GM12878 (cell line): ENCODE measurements around the gene TEN1. TPM values are rescaled to one million over a fixed set of nuclear protein-coding genes. Genes with fewer than 3 reads are reported as not detected.

Experiments
- ATAC-seq: fragments of 200-7000 bp; cut with Tn5 transposase; 3 replicates; pipeline ENCODE4 v1.9.1; 2020; ENCODE audit warnings: mild to moderate bottlenecking, moderate library complexity
- BruUV-seq: library from RNA; stranded (reverse); fragments of 400-500 nt; replicated peaks from 2 replicates; lab custom pipeline; 2021; lab: Mats Ljungman, UMichigan
- CTCF ChIA-PET: fragments of 300-600 bp; sonication (Branson Sonifier 250); formaldehyde crosslinking; extraction: SDS; loops from one replicate; lab custom pipeline; 2021; ENCODE audit warnings: inconsistent platforms; lab: Yijun Ruan, JAX
- POLR2A ChIA-PET: fragments of 350-600 bp; formaldehyde crosslinking; extraction: SDS; loops from one replicate; lab custom pipeline; 2021; ENCODE audit warnings: inconsistent platforms; lab: Charles Lee
- RAD21 ChIA-PET: fragments of 300-600 bp; sonication (Branson Sonifier 250); formaldehyde crosslinking; loops from one replicate; lab custom pipeline; 2023; ENCODE audit warnings: antibody characterized with exemption; ENCODE audit not compliant: unreplicated experiment; lab: Charles Lee
- SMC1A ChIA-PET: fragments of 300-600 bp; sonication (Branson Sonifier 250); formaldehyde crosslinking; loops from one replicate; lab custom pipeline; 2023; ENCODE audit not compliant: unreplicated experiment, uncharacterized antibody; lab: Charles Lee
- DNase-seq: peaks from one replicate; pipeline ENCODE4 v3.0.0-alpha.2; 2011; ENCODE audit warnings: low read depth, low spot score
- FAIRE-seq: peaks from 3 replicates; lab custom pipeline; 2011; peaks lifted over from hg19 to GRCh38; lab: Jason Lieb, UNC
- H2AFZ ChIP-seq: 2 replicates; pipeline ENCODE4 v1.6.0; 2011; ENCODE audit warnings: low read depth, low read length, control low read depth; ENCODE audit not compliant: control insufficient read depth
- H3K27ac ChIP-seq: 2 replicates; pipeline ENCODE4 v1.5.1; 2011; ENCODE audit warnings: control low read depth; ENCODE audit not compliant: control insufficient read depth, insufficient read depth
- H3K27me3 ChIP-seq, 2 experiments: replicated peaks in 1 of 2; 2 replicates each; pipeline versions ENCODE4 v1.6.0 to v1.6.1; 2011; ENCODE audit warnings: low read length in 1 of 2; ENCODE audit not compliant: control insufficient read depth in 2 of 2, insufficient read depth in 2 of 2
- H3K36me3 ChIP-seq, 2 experiments: 2 replicates each; pipeline ENCODE4 v1.5.1; 2011; ENCODE audit warnings: low read length in 1 of 2; ENCODE audit not compliant: control insufficient read depth in 2 of 2, insufficient read depth in 2 of 2
- H3K4me1 ChIP-seq: 2 replicates; pipeline ENCODE4 v1.6.1; 2011; ENCODE audit warnings: mild to moderate bottlenecking, low read length, moderate library complexity, mixed read lengths; ENCODE audit not compliant: control insufficient read depth, insufficient read depth
- H3K4me2 ChIP-seq: 2 replicates; pipeline ENCODE4 v1.6.0; 2011; ENCODE audit warnings: control low read depth; ENCODE audit not compliant: control insufficient read depth, insufficient read depth
- H3K4me3 ChIP-seq: fragments of 200-600 bp; sonication (generic); 2 replicates; pipeline ENCODE4 v1.5.1; 2016
- H3K79me2 ChIP-seq: 2 replicates; pipeline ENCODE4 v1.6.0; 2011; ENCODE audit warnings: low read length; ENCODE audit not compliant: control insufficient read depth, insufficient read depth
- H3K9ac ChIP-seq: 2 replicates; pipeline ENCODE4 v1.8.0; 2011; ENCODE audit warnings: low read length, control low read depth, mixed read lengths; ENCODE audit not compliant: control insufficient read depth, insufficient read depth
- H3K9me3 ChIP-seq: replicated peaks from 3 replicates; pipeline ENCODE4 v1.5.1; 2011; ENCODE audit warnings: mild to moderate bottlenecking, low read length; ENCODE audit not compliant: control insufficient read depth, insufficient read depth
- H4K20me1 ChIP-seq: 2 replicates; pipeline ENCODE4 v1.6.0; 2011; ENCODE audit not compliant: control insufficient read depth, insufficient read depth
- BACH1 ChIP-seq: fragments of 450-650 bp; IDR thresholded peaks from 2 replicates; pipeline ENCODE4 v1.6.1; 2017; ENCODE audit warnings: mild to moderate bottlenecking, borderline replicate concordance
- CREB1 ChIP-seq: IDR thresholded peaks from 2 replicates; pipeline ENCODE4 v1.6.1; 2012; ENCODE audit warnings: low read depth, mild to moderate bottlenecking, inconsistent platforms
- CREM ChIP-seq: IDR thresholded peaks from 2 replicates; pipeline ENCODE4 v1.6.1; 2014; ENCODE audit warnings: antibody characterized with exemption, low read depth
- CUX1 ChIP-seq: IDR thresholded peaks from 2 replicates; pipeline ENCODE4 v1.6.1; 2012; ENCODE audit warnings: improper control_type of control experiment, low read depth, low read length; ENCODE audit not compliant: insufficient replicate concordance
- GABPA ChIP-seq: IDR thresholded peaks from 2 replicates; pipeline ENCODE4 v1.6.1; 2014; ENCODE audit warnings: antibody characterized with exemption, low read depth, mild to moderate bottlenecking, inconsistent platforms
- GATAD2B ChIP-seq: fragments of 450-650 bp; conservative IDR thresholded peaks from 2 replicates; pipeline ENCODE4 v1.6.1; 2017; ENCODE audit warnings: low read depth, mild to moderate bottlenecking, moderate library complexity
- IKZF1 ChIP-seq: fragments of 450-650 bp; conservative IDR thresholded peaks from 2 replicates; pipeline ENCODE4 v1.6.1; 2017; ENCODE audit warnings: antibody characterized with exemption, mild to moderate bottlenecking
- MTA3 ChIP-seq: IDR thresholded peaks from 2 replicates; pipeline ENCODE4 v1.6.1; 2012; ENCODE audit warnings: low read length, inconsistent platforms, borderline replicate concordance
- MYC ChIP-seq: IDR thresholded peaks from 2 replicates; pipeline ENCODE4 v1.6.1; 2011; ENCODE audit warnings: mild to moderate bottlenecking, low read length, moderate library complexity, inconsistent platforms; ENCODE audit not compliant: insufficient read depth, insufficient replicate concordance, insufficient read length, severe bottlenecking
- POLR2AphosphoS5 ChIP-seq: IDR thresholded peaks from 2 replicates; pipeline ENCODE4 v1.6.1; 2011; ENCODE audit warnings: mild to moderate bottlenecking, low read length, inconsistent platforms
- RELA ChIP-seq: fragments of 450-650 bp; IDR thresholded peaks from 2 replicates; pipeline ENCODE4 v1.8.0; 2014; ENCODE audit warnings: borderline replicate concordance; ENCODE audit not compliant: partially characterized antibody
- SMAD5 ChIP-seq: IDR thresholded peaks from 2 replicates; pipeline ENCODE4 v1.6.1; 2016; ENCODE audit warnings: antibody characterized with exemption, low read depth
- SREBF1 ChIP-seq: IDR thresholded peaks from 2 replicates; pipeline ENCODE4 v1.6.1; 2012; ENCODE audit warnings: mild to moderate bottlenecking, low read length
- STAT3 ChIP-seq: IDR thresholded peaks from 2 replicates; pipeline ENCODE4 v1.6.1; 2011; ENCODE audit warnings: low read depth, low read length, improper control_type of control experiment
- TARDBP ChIP-seq: IDR thresholded peaks from 2 replicates; pipeline ENCODE4 v1.6.1; 2016; ENCODE audit warnings: borderline replicate concordance
- TBL1XR1 ChIP-seq: IDR thresholded peaks from 2 replicates; pipeline ENCODE4 v1.6.1; 2012; ENCODE audit warnings: low read depth, low read length, improper control_type of control experiment
- TCF12 ChIP-seq: IDR thresholded peaks from 2 replicates; pipeline ENCODE4 v1.6.1; 2011; ENCODE audit warnings: low read depth, mild to moderate bottlenecking, low read length
- ZNF207 ChIP-seq: fragments of 450-650 bp; IDR thresholded peaks from 2 replicates; pipeline ENCODE4 v1.6.1; 2014; ENCODE audit warnings: antibody characterized with exemption, mild to moderate bottlenecking, borderline replicate concordance
- WGBS: methylation state at CpG from one replicate; pipeline ENCODE4 v1.1.6; 2016; ENCODE audit warnings: low lambda C conversion rate; ENCODE audit not compliant: insufficient replicate concordance, insufficient coverage; ENCODE audit errors: missing lambda C conversion rate; 5-methylcytosine and 5-hydroxymethylcytosine counted together
- in situ Hi-C: fragments of 300-500 bp; cut with MboI; formaldehyde crosslinking; loops from 9 replicates; pipeline ENCODE4 v1.14.3; 2018; ENCODE audit warnings: mixed read lengths
- intact Hi-C: fragments of 100-400 bp; cut with micrococcal nuclease; formaldehyde crosslinking; loops from one replicate; pipeline ENCODE4 v1.14.2; 2022; ENCODE audit not compliant: unreplicated experiment
- polyA plus RNA-seq, 11 experiments: library from polyadenylated mRNA; depleted of rRNA in 4 of 11; unstranded in 6 of 11; stranded (reverse) in 5 of 11; fragments of >200 nt; fragmentation: Nextera tagmentation in 4 of 11; fragmentation: Illumina TruSeq in 1 of 11; extraction: Ambion mirVana in 4 of 11; extraction: Trizol in 1 of 11; gene quantifications; 1 replicate in 1 of 11; 2 replicates in 10 of 11; pipeline versions ENCODE4 v1.2.1 to v1.2.3, GENCODE V29; 2011 to 2016; ENCODE audit warnings: inconsistent platforms in 2 of 11, missing spikeins in 2 of 11, low read depth in 1 of 11
- total RNA-seq, 4 experiments: library from RNA; depleted of rRNA in 3 of 4; stranded (reverse); fragments of >200 nt in 3 of 4; fragmentation: Illumina TruSeq in 1 of 4; extraction: Trizol in 1 of 4; gene quantifications; 2 replicates each; pipeline versions ENCODE4 v1.2.1 to v1.2.3, GENCODE V29; 2013 to 2021

TEN1 gene
- total and polyA plus RNA-seq, 10 of the 15 experiments (the other 5 are each of a cell fraction or from before 2014, with no cell fraction given): 1.1 to 33.1 (median 17.4) TPM

DNA sequence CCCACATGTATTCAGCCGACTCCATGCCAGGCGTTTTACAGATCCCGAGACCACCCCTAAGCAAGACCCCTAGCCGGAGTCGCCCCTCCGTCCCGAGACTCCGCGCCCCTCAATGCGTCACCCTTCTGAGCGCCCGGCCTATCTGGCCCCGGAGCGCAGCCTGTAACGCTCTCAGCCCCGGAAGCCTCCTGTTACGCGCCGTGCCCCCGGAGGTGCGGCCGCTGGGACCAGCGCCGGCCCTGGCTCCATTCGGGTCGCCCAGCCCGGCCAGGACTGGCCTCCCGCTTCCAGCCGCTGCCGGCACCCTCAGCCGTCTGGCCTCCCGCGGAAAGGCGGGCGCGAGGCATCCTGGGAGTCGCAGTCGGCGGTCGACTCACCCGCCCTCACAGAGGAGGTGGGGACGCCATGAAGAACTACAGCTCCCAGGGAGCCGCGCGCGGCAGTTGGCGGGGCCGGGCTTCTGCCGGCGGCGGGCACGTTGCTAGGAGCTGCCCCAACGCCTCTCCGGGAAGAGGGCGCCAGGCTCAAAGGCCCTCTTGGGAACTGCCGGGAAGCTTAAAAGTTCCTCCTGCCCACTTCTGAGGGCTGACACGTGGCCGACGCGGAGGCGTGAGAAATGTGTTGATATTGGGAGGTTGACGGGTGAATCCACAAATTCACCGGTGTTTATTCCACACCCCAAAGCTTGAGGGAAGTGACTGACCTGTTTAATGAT lies 38.2 kb upstream of the TEN1 start, which contains the start of gene FBF1:
Gene FBF1, minus strand, starts transcription at position 316 of the 715 bp plus-strand sequence. CDS start 2,893 bp downstream, outside the sequence.
- WGBS: under 1% methylated on average over 49 of the region's 63 CpGs
- TF ChIP-seq RELA (peak; percentile 39), SMAD5 (no peak; the same call in 1 of the 2 replicates), MYC (no peak), IKZF1 (peak; percentile 92), GATAD2B (peak; percentile 65), BACH1 (0 out of 2 replicates have a peak, but pooled peaks have one; percentile 49), TCF12 (peak; percentile 54; the same call in 1 of the 2 replicates), SREBF1 (peak; percentile 77), ZNF207 (peak; percentile 76; the same call in 1 of the 2 replicates), CREB1 (peak; percentile 80), CREM (peak; percentile 68; the same call in 1 of the 2 replicates), POLR2AphosphoS5 (peak; percentile 77; the same call in 1 of the 2 replicates), MTA3 (no peak), TBL1XR1 (peak; percentile 54; the same call in 1 of the 2 replicates), GABPA (no peak), TARDBP (peak; percentile 91), STAT3 (no peak), CUX1 (no peak)

More for the DNA sequence above, 38.2 kb upstream of the TEN1 start, which contains the start of gene FBF1:
- Histone ChIP-seq H3K36me3 (no peaks in the 10 kb centered on the region), H3K4me2 (peak within 1 kb of the TSS; percentile 91), H3K9me3 (no peaks in the 10 kb centered on the region), H3K4me3 (peak within 1 kb of the TSS; percentile 85), H3K79me2 (no peaks in the 10 kb centered on the region), H4K20me1 (no peaks in the 10 kb centered on the region), H2AFZ (peak within 1 kb of the TSS; percentile 96), H3K9ac (peak within 1 kb of the TSS; percentile 85), H3K27me3 (no peaks in the 10 kb centered on the region), H3K27ac (peak within 1 kb of the TSS; percentile 65), H3K4me1 (no peaks in the 10 kb centered on the region)
- peak; percentile 97 for FAIRE-seq
- peak; percentile 46 for DNase-seq
- ChIA-PET SMC1A (interaction anchor here (1.2 to 1.4 kb wide), 3 partner anchors 36 to 70 kb away, joined by 3 to 4 read pairs (median 3); partner anchors contain the start of genes CDK3 and MRPL38), RAD21 (interaction anchor here (1.1 to 1.3 kb wide), 6 partner anchors 16 to 82 kb away, joined by 3 to 8 read pairs (median 4); partner anchors contain the start of genes ACOX1 and TEN1), POLR2A (interaction anchor here (0.6 to 1.4 kb wide), 4 partner anchors 12 to 401 kb away, joined by 3 to 5 read pairs (median 4); partner anchors contain the start of genes ACOX1 and TEN1), CTCF (interaction anchor here (0.9 to 1.4 kb wide), 3 partner anchors 35 to 80 kb away, joined by 3 to 9 read pairs (median 5); no protein-coding TSS in a partner anchor)
- intact Hi-C loops: loop anchor here (5.0 kb wide), 1 partner anchor 56 kb away; no protein-coding TSS in a partner anchor
- BruUV-seq: no TSS peak
- in situ Hi-C loops: no loop called here
- ATAC-seq: peak; percentile 100
